HG03342 (cell line): ENCODE measurements around the gene PRKAG1.

Source experiments
- ATAC-seq: cut with Tn5 transposase; IDR thresholded peaks from one replicate; pipeline ENCODE4 v1.9.1; 2021; ENCODE audit warnings: mild to moderate bottlenecking, moderate library complexity; ENCODE audit not compliant: unreplicated experiment

PRKAG1 gene

DNA sequence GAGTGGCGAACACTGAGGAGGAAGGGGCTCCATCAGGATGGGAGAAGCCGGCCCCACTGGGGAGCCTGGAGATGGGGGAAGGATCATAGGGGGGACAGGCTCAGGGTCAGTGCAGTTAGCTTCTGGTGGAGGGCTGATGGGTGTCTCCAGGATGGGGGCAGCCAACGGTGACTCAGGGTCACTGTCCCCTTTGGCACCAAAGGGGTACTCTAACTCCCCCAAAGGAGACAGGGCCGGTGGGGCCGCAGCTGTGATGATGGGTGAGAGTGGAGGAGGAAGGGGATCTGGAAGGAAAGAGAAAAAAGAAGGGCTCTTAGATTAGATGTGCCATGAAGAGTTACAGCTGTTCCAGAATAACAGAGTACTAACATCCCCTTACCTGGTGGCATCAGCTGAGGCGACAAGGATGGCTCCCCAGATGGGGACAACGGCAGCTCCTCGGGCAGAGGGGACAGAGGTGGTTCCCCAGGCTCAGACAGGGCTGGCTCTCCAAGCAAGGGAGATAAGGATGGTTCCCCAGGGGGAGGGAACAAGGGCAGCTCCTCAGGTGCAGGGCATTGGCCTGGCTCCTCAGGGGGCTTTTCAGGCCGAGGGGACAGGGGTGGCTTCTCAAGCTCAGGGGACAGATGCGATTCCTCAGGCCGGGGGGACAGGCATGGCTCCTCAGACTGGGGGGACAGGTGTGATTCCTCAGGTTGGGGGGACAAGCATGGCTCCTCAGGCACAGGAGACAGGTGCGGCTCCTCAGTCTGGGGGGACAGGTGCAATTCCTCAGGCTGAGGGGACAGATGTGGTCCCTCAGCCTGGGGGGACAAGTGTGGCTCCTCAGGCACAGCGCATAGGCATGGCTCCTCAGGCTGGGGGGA lies 32.2 kb upstream of the PRKAG1 start:
- no peak for ATAC-seq

DNA sequence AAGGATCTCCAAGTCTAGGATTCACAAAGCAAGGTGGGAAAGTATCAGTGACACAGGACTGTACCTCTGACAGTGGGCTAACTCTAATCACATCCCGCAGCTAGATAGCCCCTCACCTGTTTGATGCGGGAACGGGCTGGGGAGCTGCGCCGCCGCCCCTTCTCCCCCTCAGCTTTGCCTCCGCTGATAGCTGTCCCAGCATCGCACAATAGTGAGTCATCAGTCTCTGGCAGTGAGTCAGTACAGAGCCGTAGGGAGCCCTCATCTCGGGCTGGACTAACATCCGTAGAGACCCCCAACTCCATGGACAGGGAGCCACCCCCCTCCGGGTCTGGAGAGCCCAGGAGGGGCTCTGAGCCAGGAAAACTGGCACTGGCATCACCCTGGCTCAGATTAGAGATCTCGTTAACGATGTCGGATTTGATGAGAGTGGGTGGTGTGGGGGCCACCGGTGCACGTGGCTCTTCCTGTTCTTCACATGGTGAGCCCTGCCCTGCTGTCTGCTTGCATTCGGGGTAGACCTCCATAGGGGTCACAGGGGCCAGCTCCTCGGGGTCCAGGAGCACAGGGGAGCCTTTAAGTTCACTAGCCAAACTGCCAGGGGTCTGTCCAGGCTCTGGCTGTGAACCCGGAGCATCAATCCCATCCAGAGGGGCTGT lies 31.1 kb upstream of the PRKAG1 start:
- ATAC-seq, result no peak

DNA sequence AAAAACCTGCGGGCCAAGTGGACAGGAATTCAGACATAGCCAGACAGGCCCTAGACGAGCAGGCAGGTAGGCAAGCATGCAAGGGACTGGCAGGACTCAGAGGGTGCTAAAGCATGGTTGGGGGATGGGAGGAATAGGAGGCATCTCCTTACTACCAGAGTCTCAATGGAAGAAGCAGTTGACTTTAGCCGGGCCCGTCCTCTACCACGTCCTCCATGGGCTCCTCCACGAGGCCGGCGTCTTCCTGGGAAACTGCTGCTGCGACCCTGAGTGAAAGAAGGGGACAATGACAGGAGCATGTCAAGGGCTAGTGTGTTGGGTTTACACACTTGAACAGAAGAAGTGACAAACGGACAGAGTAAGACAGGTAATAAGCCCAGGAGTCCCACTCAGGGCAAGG lies 30.4 kb upstream of the PRKAG1 start:
- ATAC-seq, result no peak

DNA sequence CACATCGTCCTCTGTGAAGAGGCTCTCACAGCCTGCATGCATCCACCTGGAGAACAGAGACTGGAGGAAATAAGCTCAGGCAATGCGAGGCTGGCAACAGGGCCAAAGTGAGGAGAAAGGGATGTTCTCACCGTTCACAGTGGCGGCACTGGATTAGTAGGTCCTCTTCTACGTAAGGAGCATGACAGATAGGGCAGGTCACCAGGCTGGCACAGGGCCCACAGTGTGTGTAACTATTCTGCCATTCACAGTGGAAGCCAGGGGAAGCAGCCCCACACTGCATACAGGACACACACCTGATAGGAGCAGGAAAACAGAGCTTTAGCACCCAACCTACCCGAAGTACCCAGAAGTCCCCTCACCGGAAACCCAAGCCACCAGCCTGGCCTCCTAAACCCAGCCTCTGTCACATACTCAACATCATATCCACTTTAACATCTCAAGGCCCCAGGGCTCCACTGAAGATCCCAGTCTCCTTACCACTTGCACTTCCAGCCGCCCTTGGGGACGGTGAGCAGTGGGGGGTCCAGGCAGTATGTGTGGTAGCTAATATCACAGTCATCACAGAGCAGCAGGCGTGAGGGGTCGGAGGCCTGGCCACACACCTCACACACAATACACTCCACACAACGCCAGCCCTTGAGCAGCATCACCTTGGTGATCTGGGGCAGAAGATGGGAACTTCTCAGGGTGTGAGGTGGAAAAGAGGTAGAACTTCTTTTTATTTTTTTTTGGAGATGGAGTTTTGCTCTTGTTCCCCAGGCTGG lies 27.7 kb upstream of the PRKAG1 start:
- no peak for ATAC-seq

DNA sequence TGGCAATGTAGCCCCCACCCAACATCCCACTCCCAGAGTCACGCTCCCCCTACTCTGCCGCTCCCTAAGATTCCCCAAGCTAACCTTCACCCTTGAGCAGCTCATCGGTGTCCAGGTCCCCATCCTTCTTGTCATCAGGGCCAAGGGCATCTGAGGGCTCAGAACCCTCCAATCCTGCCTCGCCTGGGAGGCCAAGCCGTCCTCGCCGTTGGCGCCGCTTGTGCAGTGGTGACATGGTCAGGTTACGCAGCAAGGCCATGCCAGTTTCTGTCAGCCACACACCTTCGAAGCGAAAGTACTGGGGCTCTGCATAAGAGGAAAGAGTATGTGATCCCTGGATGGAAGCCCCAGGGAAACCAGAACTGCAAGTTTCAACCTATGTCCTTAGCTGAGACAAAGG lies 26.1 kb upstream of the PRKAG1 start:
- ATAC-seq, result no peak

DNA sequence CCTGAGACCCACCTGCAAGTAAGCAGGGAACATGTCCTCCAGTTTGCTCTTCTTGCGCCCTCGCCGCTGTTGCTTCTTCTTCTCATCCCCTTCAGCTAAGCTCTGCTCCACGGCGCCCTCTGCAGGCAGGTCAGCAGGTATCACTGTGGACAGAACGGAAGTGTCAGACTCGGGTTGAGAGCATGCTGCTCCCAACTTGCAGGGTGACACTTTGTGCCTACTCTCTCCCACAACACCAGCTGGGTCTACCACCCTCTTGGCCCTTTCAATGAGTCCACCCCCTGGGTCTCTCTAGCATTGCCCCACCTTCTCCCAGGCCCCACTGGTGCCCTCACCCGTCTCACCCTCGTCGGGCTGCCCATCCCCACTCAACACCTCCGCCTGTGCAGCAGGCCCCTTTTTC lies 25.3 kb upstream of the PRKAG1 start:
- no peak for ATAC-seq

DNA sequence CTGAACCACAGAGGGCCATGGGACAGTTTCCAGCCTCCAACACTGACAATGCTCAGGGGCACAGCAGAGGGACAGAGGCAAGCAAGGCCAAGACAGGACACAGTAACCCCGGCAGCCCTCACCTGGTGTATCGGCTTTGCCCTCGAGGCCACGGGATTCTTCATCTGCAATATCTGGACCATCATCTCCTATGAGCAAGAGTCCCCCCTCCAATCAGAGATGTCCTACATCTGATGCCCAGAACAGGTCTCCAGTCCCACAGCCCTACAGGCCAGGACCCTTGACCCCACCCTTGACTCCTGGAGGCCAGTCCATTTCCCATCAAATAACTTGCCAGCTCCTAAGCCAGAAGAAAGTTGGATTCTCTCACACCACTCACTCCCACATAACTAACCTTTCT lies 24.7 kb upstream of the PRKAG1 start:
- ATAC-seq, result no peak

DNA sequence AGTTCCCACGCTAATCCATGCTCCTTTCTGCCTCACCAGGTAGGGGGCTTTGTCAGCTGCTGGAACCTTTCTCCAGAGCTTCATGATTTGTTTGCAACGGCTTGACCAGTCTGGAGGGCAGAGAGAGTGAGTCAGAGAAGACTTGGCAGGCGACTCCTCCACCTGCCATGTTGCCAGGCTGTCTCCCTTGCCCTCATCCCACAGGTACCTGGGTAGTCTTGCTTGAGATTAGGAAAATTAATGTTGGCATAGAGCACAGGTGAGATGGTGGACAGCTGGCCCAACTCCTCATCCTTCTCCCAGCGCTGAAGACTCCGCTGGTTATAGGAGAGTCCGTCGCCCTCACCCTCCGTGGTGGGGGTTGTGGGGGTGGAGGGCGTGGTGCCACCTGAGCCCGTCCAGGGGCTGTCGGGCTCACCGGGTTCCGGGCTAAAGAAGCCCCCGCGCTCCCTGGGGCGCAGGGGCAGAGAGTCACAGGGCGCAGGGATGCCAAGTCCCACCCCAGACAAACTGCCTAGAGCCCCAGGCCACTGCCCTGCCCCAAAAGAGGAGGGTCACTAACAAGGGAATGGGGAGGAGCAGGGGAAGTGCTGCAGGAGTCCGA lies 23.4 kb upstream of the PRKAG1 start:
- no peak for ATAC-seq

DNA sequence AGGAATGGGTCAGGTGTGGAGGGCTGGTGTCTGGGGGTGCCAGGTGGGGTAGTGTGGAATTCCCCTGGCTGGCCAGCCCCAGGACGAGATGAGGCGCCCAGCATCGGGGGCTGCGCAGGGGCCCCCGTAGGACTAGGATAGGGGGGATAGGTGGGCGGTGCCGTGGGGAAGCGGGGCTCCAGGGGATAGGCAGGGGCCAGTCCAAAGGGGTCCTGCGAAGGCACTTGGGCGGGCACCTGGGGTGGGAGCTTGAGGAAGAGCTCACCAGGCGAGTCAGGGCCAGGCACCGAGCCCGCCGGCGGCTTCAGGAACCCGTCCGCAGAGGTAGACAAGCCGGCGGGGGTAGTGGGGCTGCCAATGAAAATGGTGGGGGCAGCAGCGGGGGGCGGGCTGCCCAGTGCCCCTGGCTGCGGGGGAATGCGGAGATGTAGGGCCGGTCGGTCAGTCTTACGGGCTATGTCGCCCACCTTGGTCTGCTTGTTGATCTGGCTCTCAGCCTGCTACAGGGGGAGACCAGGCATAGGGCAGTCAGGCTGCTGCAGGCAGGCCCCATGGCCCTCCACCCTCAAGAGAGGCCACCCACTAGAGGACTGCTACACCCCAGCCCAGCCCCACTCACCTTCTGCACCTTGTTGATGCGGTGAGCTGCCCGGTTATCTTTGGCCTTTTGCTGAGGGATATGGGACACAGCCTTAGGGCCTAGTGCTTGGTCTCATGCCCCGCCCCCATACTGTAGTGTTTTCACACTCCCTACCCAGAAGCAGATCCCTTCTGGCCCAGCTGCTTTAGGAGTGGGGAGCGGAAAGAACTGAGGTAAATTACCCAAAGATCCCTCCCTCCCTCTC lies 22.7 kb upstream of the PRKAG1 start:
- no peak for ATAC-seq

DNA sequence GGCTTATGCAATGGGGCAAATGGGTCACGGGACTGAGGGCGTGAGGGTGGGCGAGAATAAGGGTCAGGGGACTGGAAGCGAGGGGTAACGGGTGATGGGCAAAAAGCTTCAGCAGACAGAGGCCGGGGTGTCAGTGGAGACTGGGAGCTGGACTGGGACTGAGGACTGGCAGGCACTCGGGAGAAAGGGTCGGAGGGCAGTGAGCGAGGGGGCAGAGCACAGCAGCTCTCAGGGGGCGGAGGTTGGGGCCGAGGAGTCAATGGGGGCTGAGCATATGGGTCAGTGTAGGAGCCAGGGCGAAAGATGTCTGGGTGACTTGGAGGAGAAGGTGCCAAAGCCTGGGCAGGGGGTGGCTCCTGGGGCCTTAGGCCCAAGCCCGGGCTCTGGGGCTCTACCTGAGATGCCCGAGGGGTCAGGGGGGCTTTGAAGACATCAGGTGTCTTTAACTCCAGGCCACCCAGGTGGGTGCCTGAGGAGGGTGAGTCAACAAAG lies 21.8 kb upstream of the PRKAG1 start:
- ATAC-seq, result no peak

DNA sequence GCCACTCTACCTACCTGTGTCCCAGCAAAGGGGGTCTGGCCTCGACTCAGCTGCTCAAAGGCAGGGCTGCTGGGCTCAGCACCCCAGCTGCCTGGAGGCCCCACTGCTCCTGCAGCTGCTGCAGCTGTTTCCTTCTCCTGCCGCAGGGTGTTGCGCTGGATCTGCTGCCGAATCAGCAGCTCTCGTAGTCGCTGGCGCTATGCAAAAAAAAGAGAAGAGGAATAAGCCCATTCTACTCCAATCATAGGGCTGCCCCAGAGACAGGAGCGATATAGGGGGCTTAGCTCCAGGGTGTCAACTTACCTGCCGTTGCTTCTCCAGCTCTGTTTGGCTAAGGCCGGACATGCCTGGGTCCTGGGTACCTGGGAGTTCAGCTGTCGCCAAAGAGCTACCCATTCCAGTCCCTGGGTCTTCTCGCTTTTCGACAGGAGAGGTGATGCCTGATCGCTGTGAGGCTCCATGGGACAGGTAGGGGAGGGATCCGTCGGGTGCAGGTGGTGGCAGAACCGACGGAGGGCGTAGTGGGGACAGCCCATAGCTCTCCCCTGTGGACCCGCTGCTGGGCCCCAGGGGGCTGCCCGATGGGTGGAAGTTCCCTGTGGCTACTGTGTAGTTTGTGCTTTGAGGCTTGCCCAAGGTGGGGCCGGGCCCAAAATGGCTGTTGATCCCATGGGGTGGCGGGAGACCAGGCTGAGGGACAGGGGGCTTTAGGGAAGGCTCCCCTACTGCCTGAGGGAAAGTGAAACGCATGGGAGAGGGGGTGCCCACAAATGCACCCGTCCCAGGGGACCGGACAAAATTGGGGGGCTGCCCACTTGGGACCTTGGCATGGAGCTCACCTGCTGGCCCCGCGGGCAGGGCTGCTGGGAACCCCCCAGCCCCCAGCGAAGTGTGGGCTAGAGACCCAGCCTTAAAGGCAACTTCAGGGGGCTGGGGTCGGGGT lies 21.1 kb upstream of the PRKAG1 start:
- ATAC-seq, result no peak

DNA sequence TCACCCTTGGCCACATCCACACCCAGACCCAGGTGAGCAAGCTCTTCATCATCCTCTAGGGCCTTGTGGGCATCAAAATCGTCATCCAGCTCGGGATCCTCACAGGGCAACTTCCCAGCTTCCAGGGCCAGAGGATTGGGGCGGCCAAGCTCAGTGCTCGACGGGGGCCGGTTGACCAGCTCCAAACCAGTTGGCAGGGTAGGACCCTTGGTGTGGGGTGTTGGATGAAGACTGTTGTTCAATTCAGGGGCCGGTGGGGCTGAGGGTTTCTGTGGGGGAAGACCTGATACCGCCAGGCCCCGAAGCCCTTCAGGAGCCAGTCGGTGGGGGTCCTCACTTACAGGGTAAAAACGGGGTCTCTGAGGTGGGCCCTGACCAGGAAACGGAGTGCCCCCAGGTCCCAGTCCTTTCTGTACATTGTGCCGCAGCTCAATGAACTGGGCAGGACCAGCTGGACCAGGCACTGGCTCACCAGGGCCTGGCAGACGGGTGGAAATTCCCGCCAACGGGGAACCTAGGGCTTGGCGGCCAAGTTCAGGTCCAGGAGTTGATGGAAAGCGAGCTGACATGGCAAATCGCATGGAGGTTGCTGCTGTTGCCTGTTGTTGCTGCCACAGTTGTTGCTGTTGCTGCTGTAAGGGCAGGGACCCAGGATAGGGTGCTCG lies 19.8 kb upstream of the PRKAG1 start:
- no peak for ATAC-seq

DNA sequence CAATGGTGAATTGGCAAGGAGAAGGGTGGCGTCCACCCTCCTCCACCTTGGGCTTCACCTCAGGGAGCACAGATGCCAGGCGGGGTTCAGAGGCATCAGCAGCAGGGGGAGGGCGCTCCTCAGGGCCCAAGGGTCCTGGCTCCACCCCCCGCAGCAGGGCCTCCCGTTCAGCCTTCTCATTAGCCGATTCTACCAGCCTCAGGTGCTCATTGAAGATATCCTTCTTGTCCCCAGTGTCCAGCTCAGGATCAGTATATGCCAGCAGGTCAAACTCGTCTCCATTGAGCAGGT lies 19.3 kb upstream of the PRKAG1 start:
- ATAC-seq, result no peak

DNA sequence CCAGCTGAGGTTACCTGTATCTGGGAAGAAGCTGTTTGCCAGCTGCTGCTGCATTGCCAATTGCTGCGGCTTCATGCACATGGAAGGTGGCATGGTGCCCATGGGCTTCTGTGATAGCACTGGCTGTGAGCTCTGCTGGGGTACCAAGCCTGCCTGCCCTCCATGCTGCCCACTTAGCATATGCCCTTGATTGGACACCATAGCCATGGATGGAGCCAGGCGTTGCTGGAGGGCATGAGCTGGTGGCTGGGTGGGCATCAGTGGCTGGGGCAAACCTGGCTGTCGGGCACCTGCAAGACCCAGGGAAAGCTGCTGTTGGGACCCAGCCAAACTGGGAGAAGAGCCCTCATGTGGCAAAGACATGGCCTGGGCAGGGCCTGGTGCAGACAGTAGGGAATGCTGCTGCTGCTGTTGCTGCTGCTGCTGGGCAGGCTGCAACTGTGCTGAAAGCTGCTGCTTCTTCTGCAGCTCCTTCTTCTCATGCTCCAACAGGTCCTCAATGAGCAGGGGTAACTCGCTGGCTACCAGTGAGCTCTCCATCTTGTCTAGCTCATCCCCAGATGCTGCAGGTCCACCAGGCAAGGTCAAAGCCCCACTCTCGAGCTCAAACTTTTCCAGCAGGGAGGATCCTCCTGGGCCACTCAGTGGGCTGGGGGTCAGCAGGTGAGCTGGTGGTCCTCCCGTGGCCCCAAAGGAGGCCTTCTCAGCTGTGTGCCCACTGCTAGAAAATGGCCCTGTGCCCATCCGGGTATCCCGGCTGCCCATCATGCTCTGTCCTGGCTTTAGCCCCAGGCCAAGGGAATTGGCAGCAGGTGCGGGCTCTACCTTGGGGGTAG lies 18.8 kb upstream of the PRKAG1 start:
- ATAC-seq, result no peak

DNA sequence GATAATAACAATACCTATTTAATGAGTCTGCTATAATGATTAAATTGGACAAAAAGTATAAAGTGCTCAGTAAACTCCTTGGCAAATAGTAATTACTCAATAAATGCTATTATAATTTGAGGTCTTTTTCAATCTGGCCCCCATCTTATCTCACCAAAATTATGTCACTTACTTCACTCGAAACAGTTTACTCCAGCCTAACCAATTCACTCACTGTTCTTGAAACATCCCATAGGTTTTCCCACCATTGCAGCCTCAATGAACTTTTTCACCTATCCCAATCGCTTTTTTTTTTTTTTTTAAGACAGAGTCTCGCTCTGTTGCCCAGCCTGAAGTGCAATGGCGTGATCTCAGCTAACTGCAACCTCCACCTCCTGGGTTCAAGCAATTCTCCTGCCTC lies 17.5 kb upstream of the PRKAG1 start:
- no peak for ATAC-seq

DNA sequence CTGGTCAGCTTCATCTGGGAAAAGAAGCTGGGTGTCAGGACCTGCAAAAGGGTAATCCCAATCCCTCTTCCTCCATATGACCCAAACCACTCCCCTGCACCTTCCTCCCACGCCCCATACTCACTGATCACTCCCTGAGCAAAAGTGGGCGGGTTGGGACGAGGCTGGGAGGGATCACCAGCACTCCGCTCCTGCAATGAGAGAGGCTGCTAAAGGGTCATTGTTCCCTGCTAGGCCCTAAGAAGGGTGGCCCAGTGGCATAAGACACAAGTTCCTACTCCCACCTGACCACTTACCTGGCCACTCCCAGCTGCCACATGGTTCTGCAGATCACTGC lies 15.7 kb upstream of the PRKAG1 start:
- ATAC-seq, result no peak

DNA sequence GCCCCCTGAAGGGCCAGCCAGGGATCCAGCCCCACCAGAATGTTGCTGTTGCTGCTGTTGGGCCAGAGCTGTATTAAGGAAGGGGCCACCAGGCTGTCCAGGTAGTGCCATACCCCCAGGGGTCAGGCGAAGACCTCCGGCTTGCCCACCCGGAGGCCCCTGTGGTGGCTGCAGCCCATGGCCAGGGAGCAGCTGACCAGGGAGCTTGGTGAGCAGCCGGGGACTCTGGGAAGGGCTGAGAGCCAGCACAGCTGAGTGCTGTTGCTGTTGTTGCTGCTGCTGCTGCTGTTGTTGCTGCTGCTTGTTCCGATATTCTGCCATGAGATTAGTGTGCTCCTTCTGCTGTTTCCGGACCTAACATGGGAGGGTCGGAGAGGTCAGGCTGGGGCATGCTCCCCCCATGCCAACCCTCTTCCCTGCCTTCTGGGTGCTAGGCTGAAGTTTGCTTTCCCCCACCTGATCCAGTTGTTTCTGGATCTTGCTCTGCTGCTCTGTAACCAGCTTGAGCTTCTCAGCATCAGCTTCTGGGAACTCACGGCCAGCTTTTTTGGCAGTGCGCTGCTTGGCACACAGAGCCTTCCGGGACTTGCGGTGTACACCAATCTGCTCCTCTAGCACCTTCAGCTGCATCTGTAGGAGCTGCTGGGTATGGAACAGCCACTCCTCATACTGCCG lies 15.2 kb upstream of the PRKAG1 start:
- no peak for ATAC-seq
